Cardiac muscle cell (in vitro differentiated cells and primary cell): ENCODE results near the gene DHX15. TPM values are rescaled to one million over a fixed set of nuclear protein-coding genes. Genes with fewer than 3 reads are reported as not detected.

Source experiments
- DNase-seq, 2 donors: peaks; one replicate each; pipeline versions ENCODE4 v3.0.0 to v3.0.0-alpha.2; 2010 to 2017; ENCODE audit warnings: low read depth in 1 of 2, low spot score in 1 of 2
- H3K27ac ChIP-seq: fragments of 200-600 bp; sonication (generic); 2 replicates; pipeline ENCODE4 v1.5.1; 2016
- H3K27me3 ChIP-seq: fragments of 200-600 bp; sonication (generic); 2 replicates; pipeline ENCODE4 v1.6.0; 2016; ENCODE audit warnings: control low read depth
- H3K36me3 ChIP-seq: fragments of 200-600 bp; sonication (generic); 2 replicates; pipeline ENCODE4 v1.5.1; 2016; ENCODE audit warnings: control low read depth
- H3K4me1 ChIP-seq: fragments of 200-600 bp; sonication (generic); 2 replicates; pipeline ENCODE4 v1.8.1; 2017; ENCODE audit warnings: low read depth, mild to moderate bottlenecking, mixed run types
- H3K4me3 ChIP-seq: fragments of 200-600 bp; sonication (generic); 2 replicates; pipeline ENCODE4 v1.5.1; 2016; ENCODE audit warnings: mild to moderate bottlenecking
- H3K9me3 ChIP-seq: fragments of 200-600 bp; sonication (generic); 2 replicates; pipeline ENCODE4 v1.5.1; 2017; ENCODE audit warnings: low read depth, mild to moderate bottlenecking, control low read depth
- polyA plus RNA-seq: library from polyadenylated mRNA; unstranded; fragments of >200 nt; fragmentation: Nextera tagmentation; extraction: Ambion mirVana; gene quantifications from 2 replicates; pipeline ENCODE4 v1.2.1, GENCODE V29; 2016
- total RNA-seq: library from RNA; depleted of rRNA; stranded (reverse); fragments of >200 nt; gene quantifications from 2 replicates; pipeline ENCODE4 v1.2.3, GENCODE V29; 2016
- TF ChIP-seq, protein P1 (sequence below): IDR thresholded peaks from 2 replicates; pipeline ENCODE4 v1.5.1; 2012; ENCODE audit warnings: low read depth, mild to moderate bottlenecking, low read length

Gene DHX15
- total and polyA plus RNA-seq, 2 experiments from 2014 or later, result 78.4 to 109 TPM

DNA sequence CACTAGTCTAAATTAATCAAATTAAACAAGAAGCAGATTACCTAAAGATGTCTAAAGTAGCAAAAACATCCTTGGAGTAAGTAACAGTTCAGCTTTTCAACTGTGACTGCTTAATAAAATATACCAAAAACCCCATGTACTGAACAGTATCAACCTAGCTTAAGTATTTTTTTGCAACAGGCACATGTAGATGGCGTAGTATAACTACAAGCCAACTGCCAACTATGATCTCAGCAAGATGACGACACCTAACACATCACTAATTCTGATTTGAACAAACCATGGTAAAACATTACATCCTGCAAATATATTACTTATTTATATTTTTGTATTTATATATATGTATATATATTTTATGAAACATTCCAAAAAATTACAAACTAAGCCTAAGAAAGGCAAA is 24.5 kb downstream of the DHX15 start:
- Histone ChIP-seq H3K4me1 (peaks cover 16% of the 10 kb centered on the region), H3K9me3 (no peaks in the 10 kb centered on the region), H3K36me3 (peaks cover 3% of the 10 kb centered on the region), H3K4me3 (no peak overlapping the region), H3K27me3 (no peaks in the 10 kb centered on the region), H3K27ac (peak overlapping the region; percentile 7)
- TF ChIP-seq, protein P1, sequence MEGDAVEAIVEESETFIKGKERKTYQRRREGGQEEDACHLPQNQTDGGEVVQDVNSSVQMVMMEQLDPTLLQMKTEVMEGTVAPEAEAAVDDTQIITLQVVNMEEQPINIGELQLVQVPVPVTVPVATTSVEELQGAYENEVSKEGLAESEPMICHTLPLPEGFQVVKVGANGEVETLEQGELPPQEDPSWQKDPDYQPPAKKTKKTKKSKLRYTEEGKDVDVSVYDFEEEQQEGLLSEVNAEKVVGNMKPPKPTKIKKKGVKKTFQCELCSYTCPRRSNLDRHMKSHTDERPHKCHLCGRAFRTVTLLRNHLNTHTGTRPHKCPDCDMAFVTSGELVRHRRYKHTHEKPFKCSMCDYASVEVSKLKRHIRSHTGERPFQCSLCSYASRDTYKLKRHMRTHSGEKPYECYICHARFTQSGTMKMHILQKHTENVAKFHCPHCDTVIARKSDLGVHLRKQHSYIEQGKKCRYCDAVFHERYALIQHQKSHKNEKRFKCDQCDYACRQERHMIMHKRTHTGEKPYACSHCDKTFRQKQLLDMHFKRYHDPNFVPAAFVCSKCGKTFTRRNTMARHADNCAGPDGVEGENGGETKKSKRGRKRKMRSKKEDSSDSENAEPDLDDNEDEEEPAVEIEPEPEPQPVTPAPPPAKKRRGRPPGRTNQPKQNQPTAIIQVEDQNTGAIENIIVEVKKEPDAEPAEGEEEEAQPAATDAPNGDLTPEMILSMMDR, result no peak
- DNase-seq, result peak in 1 of 2 donors; percentile 62

DNA sequence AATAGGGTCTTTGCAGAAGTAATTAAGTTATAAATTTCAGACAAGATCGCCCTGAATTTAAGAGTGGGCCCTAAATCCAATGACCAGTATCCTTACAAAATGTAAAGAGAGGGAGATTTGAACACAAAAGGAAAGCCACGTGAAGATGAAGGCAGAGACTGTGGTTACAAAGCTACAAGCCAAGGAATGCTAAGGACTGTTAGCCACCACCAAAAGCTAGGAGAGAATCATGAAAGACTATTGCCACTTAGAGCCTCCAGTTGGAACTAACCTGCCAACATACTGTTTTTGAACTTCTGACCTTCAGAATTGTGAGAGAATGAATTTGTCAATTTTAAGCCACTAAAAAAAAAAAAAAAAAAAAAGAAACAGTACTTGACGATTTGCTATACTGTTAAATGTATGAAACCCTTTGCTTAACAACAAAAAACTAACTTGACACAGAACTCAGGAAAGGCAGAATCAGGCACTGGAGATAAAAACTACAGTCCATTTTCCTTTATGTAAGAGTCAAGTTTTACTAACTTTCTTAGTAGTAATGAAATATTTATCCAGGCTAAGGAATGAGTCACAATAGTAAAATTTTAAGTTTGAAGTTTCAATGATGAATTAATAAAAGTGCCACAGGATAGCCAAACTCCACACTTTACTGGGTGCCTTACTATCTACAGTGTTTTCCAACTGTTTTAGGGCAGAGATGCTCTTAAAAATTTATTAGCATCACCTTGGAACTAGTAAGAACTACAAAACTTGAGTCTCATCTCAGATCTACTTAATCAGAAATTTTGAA is 25.1 kb downstream of the DHX15 start:
- TF ChIP-seq, protein P1, result no peak
- Histone ChIP-seq H3K36me3 (peaks cover 9% of the 10 kb centered on the region), H3K4me1 (peaks cover 16% of the 10 kb centered on the region), H3K9me3 (no peaks in the 10 kb centered on the region), H3K4me3 (no peak overlapping the region), H3K27me3 (no peaks in the 10 kb centered on the region), H3K27ac (peak overlapping the region; percentile 7)
- no peak for DNase-seq

DNA sequence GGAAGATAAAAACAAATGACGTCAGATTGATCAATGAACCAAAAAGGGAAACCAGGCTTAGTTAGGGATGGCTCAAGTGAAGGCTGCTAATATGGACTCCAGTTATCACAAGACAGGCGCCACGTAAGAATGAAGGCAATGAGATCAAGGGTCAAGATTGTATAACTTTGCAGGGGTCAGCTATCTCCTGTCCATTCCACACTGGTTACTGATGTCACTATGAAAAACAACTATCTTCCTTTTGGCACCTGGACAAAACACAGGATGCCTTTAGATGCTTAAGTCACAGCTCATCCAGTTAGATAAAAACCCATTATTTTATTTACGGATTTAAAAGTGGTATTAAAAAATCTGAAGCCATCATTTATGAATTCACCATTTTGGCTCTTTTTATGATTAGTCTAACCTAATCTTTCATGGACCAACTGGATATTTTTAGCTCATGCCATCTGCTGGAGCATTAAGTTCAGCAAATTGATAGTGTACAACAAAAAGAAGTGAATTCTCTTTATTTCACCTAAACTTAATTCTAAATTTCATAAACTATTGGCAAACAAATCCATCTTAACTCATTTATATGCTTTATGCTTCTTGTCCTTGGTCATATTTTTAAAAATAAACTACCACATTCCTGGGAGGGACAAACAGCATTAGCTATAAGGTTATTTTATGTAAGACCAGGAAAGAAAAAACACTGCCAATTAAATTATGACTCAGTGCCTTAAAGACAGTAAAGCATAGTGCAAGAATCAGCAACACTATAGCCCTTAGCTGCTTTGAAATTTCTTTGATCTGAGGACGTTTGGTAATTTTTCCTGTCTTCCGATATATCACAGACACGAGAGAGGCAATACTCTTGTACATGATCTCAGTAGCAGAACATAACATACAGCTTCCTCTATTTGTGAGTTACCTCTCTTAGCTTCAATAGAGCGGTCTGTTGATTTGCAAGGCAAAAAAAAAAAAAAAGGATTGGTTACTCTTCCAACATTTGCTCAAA is 27.0 kb downstream of the DHX15 start:
- Histone ChIP-seq H3K4me3 (no peak overlapping the region), H3K27me3 (no peaks in the 10 kb centered on the region), H3K27ac (peak overlapping the region; percentile 16), H3K36me3 (peaks cover 6% of the 10 kb centered on the region), H3K4me1 (peaks cover 21% of the 10 kb centered on the region), H3K9me3 (no peaks in the 10 kb centered on the region)
- TF ChIP-seq, protein P1, result no peak
- peak in 1 of 2 donors; percentile 48 for DNase-seq

DNA sequence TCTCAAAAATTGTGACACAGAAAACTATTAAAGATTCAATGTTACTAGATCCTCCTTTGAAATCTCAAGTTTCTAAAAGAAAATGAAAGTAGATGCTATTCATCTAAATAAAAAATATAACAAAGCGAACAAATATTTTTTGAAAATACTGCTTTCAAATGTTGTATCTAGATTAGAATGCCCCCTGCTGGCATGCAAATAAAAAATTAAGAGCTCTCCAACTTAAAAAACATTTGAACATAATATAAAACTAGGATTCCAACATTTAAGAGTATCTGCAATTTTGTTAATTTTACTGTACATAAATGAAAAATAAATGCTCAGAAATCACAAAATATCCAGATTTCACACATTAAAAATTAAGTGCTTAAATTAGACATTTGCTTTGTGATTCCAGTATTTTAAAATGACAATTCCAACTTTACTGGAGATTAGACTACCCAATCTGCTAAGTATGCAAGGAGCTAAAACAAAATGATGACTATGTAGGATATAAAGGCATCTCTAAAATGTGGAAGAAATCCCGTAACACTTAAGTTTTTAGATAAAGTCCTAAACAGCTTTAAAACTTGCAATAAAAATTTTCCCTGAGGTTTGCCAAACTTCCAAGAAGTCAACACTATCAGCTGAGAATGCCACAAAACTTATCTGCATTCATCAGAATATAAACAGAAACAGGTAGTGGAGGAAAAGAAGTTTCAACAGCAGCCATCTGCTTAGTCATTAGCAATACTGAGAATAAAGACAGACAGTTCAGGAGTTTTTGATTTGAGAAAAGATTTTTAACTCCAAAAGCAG is 32.7 kb downstream of the DHX15 start:
- TF ChIP-seq, protein P1, result peak; percentile 48
- peaks cover 26% of the 10 kb centered on the region for H3K4me1 ChIP-seq
- H3K27me3 ChIP-seq, result no peaks in the 10 kb centered on the region
- H3K36me3 ChIP-seq, result peaks cover 14% of the 10 kb centered on the region
- DNase-seq, result peak in 1 of 2 donors; percentile 50
- H3K4me3 ChIP-seq, result no peak overlapping the region
- no peaks in the 10 kb centered on the region for H3K9me3 ChIP-seq
- peak overlapping the region; percentile 67 for H3K27ac ChIP-seq
